Nucleus accumbens (tissue), 56 donors: ENCODE results near the gene PSMC4.
"Not testable (repeated sequence)": the region's sequence is repeated elsewhere in the genome, so short reads cannot be mapped to it uniquely, and the experiment has no call there.

ENCODE experiments used
- DNase-seq, 56 donors: peaks; one replicate each; lab custom pipeline; 2025; lab: John Stamatoyannopoulos, UW

PSMC4 gene

DNA sequence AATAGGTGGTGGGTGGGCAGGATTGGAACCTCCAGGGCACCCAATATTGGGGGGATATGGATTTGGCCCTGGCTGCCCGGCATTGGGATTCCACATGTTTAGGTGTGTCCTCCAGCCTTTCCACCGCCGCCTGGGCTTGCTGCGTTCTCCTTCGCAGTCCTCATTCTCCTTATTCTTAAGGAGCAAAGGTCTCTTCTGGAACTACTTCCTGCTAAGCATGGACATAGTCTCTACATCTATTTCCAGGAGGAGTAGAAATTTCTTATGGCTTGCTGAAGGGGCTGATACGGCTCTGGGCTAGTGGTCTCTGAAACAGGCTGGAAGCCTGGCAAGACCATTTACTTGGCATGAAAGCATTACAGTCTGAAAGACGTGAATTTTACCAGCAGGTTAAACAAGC lies 27.4 kb upstream of the PSMC4 start:
- no peak for DNase-seq

- no peak for DNase-seq
These were observed 24.4 kb upstream of the PSMC4 start for GRCh38 chr19:39946532-39946931.

GRCh38 chr19:39949026-39949747 lies 21.8 kb upstream of the PSMC4 start:
- DNase-seq, result no peak

- no peak for DNase-seq
These were observed 19.8 kb upstream of the PSMC4 start for GRCh38 chr19:39951065-39951650.

- DNase-seq, result no peak
These were observed 19.3 kb upstream of the PSMC4 start for GRCh38 chr19:39951686-39952085.

DNA sequence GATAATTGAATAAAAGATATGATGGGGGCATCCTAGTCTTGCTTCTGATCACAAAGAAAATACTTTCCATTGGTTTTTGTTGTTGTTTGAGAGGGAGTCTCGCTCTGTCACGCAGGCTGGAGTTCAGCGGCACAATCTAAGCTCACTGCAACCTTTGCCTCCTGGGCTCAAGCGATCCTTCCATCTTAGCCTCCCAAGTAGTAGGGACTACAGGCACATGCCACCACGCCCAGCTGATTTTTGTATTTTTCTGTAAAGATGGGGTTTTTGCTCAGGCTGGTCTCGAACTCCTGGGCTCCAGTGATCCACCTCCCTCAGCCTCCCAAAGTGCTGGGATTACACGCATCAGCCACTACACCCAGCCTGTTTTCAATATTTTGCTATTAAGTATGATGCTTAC lies 17.1 kb upstream of the PSMC4 start:
- DNase-seq, result no peak

DNA sequence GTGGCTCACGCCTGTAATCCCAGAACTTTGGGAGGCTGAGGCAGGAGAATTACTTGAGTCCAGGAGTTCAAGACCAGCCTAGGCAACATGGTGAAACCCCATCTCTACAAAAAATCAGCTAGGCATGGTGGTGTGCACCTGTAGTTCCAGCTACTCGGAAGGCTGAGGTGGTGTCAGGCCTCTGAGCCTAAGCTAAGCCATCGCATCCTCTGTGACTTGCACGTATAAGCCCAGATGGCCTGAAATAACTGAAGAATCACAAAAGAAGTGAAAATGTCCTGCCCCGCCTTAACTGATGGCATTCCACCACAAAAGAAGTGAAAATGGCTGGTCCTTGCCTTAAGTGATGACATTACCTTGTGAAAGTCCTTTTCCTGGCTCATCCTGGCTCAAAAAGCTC lies 13.1 kb upstream of the PSMC4 start:
- not testable (repeated sequence) for DNase-seq

- not testable (repeated sequence) for DNase-seq
These were observed 12.0 kb upstream of the PSMC4 start for GRCh38 chr19:39958942-39959341.

DNA sequence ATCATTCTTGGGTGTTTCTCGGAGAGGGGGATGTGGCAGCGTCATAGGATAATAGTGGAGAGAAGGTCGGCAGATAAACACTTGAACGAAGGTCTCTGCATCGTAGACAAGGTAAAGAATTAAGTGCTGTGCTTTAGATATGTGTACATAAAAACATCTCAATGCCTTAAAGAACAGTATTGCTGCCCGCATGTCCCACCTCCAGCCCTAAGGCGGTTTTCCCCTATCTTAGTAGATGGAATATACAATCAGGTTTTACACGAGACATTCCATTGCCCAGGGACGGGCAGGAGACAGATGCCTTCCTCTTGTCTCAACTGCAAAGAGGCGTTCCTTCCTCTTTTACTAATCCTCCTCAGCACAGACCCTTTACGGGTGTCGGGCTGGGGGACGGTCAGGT lies 11.6 kb upstream of the PSMC4 start:
- DNase-seq, result not testable (repeated sequence)

DNA sequence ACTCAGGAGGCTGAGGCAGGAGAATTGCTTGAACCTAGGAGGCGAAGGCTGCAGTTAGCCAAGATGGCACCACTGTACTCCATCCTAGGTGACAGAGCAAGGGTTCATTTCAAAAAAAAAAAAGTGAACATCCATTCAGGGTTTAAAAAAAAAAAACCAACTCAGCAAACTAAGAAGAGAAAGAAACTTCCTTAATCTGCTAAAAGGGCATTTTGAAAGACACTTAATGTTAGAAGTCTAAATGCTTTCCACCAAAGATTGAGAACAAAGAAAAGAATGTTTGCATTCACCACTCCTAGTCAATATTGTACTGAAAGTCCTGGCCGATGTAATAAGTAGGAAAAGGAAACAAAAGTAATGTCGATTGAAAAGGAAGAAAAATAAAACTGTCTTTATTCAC lies 7.1 kb upstream of the PSMC4 start:
- DNase-seq, result no peak

- no peak for DNase-seq
These were observed 4.3 kb upstream of the PSMC4 start for GRCh38 chr19:39966617-39967016.

DNA sequence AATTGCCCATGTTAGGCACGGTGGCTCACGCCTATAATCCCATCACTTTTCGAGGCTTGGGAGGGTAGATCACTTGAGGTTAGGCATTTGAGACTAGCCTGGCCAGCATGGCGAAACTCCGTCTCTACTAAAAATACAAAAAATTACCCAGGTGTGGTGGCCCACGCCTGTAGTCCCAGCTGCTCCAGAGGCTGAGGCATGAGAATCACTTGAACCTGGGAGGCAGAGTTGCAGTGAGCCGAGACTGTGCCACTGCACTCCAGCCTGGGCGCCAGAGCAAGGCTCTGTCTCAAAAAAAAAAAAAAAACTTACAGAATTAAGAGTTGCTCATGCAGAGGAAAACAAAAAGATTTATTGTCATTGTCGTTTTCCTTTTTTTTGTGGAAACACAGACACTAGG lies 3.4 kb upstream of the PSMC4 start:
- no peak for DNase-seq

- no peak for DNase-seq
These were observed 2.2 kb upstream of the PSMC4 start for GRCh38 chr19:39968789-39969188.

DNA sequence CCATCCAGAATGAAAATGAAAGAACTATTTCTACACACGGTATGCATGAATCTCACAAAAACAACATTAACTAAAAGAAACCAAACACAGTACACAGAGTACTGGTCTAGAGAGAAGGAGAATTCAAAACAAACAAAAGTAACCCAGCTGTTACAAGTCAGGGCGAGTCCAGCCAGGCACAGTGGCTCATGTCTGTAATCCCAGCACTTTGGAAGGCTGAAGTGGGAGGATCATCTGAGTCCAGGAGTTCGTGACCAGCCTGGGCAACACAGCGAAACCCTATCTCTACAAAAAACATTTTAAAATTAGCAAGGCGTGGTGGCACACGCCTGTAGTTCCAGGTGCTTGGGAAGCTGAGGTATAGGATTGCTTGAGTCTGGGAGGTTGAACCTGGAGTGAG lies 1.7 kb upstream of the PSMC4 start:
- DNase-seq, result no peak

GRCh38 chr19:39969681-39970424 lies 1.1 kb upstream of the PSMC4 start:
- DNase-seq, result no peak

- peak in 2 of 56 donors; percentile 41 to 57 for DNase-seq
These were observed 615 bp upstream of the PSMC4 start for GRCh38 chr19:39970425-39970674.

DNA sequence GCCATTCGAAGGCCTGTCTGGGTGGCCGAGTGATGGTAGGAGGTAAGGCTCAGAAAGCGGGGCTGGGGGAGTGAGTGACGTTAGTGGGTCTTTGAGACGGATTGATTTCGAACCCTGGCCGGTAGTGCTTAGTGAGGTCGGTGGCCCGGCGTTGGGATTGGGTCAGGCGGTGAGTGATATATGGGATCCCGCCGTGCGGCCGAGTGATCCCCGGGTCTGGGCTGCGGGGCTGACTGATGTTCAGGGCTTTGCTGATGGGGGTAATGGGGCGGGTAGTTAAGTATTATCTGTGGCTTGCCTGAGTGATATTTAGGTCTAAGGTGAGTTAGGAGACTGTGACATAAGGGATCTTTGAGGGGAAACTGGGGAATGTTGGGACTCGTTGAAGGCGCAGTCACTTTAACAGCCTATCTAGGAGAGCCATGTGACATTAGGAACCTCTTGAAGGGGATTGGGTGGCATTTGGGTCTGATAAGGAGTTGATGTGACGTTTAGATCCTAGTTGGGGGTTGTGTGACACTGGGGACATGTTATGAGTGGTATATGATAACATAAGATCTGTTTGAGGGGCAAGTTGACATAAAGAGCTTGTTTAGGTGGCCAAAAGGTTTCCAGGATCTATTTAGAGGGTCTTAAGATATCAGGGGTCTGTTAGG lies 543 bp downstream of the PSMC4 start:
- DNase-seq, result no peak

GRCh38 chr19:39974377-39975155 lies 3.6 kb downstream of the PSMC4 start:
- no peak for DNase-seq

GRCh38 chr19:39982883-39983282 lies 11.9 kb downstream of the PSMC4 start:
- DNase-seq, result no peak

- no peak for DNase-seq
These were observed 12.8 kb downstream of the PSMC4 start for GRCh38 chr19:39983695-39984300.
